ENCODE results near the gene DPYD.

The DPYD gene

DNA sequence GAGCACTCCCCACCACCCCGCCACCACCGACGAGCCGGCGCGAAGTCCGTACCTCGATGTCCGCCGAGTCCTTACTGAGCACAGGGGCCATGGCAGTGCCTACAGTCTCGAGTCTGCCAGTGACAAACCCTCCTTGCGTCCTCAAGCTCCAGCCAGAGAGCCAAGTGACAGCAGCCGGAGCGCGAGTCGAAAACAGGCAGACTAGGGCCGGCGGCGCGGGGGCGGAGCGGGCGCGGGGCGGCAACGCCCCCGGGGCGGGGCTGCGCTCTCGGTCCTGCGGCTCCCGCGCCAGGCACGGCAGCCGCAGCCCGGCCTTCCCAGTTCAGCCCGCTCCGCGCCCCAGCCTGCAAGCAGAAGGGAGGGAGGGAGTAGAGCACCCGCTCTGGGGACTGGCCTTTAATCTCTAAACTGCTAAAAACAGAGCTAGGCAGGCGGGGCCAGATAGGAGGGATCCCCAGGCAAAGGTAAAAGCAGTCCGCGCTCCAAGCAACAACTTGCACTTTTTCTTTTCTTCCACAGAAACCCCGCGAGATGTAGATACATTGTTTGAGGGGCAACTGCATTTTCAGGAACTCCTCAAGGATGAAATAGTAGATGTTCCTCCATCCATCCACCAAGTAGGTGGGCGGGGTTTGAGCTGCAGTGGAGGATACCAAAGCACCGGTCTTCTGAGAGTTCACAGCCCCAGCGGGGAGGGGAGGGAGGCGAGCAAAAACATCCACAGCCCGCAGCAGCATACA is at the start of gene DPYD:
TSS of gene DPYD (minus strand) at position 203 of the 740 bp plus-strand sequence. CDS start at position 91, 112 bp downstream.
- peak; percentile 58 for DNase-seq (ENCODE audit: low read depth)

DNA sequence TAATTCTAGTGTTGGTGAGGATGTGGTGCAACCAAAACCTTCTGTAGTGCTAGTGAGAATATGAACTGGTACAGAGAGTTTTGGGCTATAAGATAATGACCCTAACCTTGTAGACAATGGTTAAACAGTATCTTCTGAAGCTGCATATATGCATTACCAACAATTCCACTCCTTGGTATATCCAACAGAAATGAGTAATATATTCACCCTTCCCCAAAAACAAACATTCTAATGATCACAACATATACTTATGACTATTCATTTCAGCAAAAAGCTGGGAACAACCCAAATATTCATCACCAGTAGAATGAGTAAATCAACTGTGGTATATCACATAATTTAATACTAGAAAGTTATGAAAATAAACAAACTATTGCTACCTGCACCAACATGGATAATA is 39.6 kb upstream of the DPYD start:
- DNase-seq (ENCODE audit: low read depth) = no peak

DNA sequence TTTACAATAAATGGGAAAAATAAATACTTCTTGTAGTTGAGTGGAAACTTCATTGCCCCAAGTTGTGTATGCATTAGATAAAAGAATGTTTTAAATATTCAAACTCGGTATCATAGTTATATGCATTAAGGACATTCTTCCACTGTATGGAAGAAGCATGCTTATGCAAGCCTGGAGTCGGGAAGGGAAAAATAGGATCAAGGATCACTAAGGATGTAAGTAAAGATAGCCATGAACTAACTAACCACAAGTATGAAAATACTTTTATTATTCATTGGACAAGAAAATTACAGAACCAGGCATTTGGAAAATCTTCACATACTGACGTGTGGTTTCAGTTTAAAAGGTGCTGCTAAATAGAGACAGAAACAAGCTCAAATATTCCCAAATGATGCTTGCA is 26.9 kb upstream of the DPYD start:
- no peak for DNase-seq (ENCODE audit: low read depth)

DNA sequence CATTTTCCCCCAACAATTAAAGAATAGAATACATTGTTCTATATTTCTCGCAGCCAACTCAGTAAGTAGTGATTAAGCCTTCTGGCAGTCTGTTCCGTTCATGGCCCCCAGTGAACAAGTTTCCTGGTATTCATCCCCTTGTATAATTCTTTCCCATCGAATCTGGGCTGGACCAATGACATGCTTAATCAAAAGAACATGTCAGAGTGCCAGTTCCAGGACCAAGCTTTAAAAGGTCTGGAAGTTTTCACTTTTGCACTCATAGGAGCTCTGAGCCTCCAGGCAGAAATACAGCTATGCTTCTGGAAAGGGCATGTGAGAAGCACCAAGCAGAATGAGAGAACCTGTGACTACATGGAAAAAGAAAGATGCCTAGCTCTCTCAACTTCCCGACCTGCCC is 22.5 kb upstream of the DPYD start:
- no peak for DNase-seq (ENCODE audit: low read depth)

DNA sequence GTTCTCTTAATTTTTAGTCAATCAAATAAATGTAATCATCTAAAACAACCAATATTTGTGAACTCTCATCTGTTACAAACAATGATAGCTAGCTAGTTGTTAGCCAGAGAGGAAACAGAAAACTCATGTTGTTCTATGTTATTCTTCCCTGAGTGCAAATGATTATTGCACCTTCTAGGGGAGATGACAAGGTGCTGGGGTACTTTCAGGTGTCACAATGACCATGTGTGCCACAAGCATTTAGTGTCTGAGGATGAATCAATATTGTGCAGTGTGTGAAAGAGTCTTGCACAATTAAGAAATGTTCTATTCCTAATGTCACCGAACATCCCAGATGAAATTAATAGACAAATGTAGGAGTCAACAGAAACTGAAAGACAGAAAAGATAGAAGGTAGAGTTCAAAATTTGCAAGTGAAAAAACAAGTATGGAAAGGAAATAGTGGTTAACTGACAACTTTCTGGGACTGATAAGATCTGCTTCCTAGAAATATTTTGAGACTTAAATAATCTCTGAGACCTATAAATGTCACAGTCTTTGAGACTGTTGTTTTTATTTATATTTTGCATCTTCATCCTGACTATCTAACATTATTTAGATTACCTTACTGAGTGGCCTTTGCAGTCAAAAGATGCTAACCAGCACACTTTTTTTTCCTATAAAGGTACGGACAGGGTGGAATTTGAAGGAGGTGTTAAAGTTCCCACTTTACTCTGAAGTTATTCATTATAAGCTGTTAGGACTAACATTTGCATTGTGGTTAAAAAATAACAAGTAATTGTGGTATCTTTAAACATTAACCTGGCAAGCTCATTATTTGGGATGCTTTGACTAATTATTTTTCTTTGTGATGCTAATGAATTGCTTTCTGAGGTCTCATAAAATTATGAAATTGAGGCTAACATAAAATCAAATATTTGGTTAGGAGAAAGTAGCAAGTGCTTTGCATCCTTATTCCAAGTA is 21.6 kb upstream of the DPYD start:
- DNase-seq (ENCODE audit: low read depth) = no peak

DNA sequence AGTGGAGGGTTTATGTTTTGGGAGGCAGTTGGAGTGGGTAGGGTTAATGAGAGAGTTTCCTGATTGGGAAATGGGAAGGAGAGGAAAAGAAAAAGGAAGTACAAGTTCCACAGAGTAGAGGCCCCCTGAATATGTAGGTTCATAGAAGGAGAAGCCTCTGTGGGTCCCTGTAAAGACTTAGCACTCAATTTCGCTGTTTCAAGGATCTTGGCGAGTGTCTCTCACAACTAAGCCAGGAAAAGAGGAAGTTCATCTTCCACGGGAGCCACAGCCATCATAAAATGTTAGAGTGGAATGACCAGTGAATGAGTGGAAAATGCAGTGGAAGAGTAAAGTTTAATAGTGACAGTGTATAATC is 17.4 kb upstream of the DPYD start:
- no peak for DNase-seq (ENCODE audit: low read depth)

DNA sequence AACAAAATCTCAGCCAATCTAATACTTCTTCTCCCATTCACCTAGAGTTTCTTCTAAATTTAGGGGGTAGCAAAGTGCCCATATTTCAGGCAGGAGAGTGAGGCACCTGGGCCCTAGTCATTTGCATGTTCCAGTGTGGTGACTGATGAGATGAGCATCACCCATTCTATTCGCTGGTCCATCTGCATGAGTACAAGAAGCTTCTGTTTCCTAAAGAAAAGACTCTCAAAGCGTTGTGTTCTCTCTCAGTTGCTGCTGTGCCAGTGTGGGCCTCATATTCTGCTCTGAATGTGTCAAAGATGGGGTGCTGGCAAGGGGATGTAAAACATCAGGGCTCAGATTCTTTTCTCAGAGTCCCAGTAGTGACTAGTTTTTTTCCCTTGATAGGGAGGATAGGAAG is 16.1 kb upstream of the DPYD start:
- DNase-seq (ENCODE audit: low read depth) = no peak

DNA sequence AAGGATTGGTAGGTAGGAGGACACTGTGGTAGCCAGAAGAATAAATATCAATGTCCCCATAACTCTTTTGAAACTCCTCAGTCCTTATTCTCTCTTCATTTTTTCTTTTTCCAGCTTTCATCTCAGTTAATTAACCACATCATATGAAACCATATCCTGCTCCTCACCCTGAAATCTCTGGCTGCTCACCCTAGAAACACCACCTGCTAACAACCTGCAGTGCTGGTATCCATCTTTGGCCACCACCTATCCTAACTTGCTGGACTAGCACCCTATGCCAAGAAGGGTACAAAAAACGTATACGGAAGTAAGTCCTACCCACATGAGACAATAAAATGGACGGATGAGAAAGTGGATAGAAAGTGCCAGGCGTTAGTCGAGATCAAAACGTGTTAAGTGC is 13.7 kb upstream of the DPYD start:
- no peak for DNase-seq (ENCODE audit: low read depth)

DNA sequence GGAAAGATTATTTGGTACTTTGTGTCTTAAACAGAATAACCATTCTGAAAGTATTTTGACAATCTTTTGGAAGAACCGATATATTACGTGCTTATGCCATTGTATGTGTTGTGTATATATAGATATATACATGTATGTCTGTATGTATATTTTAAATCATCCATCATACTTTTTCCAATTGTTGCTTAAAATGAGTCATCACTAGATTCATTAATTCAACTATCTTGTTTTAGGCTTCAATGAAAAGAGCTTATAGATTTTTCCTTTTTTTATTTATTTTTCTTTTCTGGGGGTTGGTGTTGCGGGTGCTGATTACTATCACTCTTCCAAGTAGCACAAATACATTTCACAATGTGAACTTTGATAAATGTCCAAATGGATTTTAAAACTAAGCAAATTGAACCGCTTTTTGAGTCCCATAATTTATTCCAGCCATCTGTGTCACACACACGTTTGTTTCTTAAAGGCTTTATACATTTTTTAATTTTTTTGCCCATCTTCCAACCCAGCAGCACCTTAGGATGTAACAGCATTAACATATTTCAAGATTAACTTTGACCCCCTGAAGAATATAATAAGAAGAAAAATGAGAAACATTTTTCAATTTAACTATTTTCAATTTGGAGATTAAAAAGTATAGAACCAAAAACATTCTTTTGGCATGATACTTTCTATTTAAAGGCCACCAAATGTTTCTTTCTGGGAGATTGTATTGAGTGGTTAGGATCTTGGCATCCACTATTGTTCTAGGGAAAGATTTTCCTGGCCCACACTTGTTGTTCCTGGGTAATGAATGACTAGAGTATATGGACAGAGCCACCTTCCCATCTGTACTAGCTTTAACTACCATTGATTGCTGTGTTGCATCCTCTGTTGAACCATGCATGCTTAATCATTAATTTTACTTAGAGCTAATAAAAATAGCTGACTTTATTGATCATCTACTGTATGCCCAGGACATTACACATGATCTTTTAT is 9.3 kb upstream of the DPYD start:
- DNase-seq (ENCODE audit: low read depth) = no peak

DNA sequence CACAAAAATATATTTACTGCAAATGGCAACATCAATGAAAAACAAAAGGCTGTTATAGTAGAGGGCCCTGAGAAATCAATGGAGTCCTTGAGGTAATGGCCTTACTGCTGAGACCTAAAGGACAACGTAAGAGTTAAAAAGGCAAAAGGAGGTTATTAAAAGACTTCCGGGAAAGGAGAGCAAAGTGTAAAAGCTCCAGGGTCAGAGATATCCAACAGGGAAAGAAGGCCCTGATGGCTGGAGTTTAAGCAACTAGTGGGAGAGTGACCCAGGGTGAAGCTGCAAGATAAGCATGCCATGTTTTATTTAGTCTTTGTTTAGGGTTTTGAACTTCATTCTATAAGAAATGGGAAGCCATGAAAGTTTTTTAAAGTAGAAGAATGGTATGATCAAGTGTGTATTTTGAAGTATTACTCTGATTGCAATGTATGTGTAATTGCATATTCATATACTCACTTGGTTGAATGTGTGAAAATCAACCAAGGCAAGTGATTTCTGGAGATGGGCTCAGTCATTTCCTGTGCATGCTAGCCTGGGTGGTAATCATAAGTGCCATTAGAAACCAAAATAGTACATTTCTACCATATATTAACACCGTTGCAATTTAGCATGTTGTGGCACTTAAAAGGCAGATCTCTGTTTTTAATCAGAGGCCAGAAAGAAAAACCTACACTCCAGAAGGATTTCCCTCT is 5.3 kb upstream of the DPYD start:
- no peak for DNase-seq (ENCODE audit: low read depth)

DNA sequence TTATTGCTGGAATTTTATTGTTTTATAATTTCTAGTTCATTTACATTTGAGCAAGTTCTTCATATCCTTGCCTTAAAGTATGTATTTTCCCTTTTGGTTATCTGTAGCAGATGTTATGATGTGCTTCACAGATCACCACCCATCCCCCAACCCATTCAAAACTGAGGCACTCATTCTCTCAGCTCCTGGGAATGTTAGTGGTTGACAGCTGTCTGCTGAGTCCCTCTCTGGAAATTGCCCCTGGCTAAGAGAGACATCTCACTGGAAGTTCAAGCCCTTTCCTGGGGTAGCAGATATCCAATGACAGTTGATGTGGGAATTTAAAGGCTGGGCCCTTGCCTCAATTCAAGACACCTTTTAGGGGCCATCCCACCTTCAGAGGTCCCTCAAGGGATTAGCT is 4.3 kb upstream of the DPYD start:
- no peak for DNase-seq (ENCODE audit: low read depth)

DNA sequence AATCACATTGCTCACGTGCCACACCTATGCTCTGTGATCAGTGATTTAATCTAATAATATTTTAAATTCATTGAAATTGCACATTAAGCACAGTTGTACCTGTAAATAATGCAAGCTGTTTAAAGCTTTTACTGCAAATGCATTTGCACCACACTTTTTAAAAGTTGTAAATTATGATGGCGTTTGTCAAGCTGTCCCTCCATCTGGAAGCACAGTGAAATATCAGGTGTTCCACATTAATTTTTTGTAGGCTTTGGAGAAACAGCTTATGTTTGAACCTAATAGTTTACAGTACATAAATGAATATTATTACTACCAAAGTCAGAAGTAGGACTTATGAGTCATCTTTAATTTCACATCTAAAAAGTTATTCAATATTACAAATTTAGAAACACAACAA is 3.0 kb upstream of the DPYD start:
- DNase-seq (ENCODE audit: low read depth) = no peak

DNA sequence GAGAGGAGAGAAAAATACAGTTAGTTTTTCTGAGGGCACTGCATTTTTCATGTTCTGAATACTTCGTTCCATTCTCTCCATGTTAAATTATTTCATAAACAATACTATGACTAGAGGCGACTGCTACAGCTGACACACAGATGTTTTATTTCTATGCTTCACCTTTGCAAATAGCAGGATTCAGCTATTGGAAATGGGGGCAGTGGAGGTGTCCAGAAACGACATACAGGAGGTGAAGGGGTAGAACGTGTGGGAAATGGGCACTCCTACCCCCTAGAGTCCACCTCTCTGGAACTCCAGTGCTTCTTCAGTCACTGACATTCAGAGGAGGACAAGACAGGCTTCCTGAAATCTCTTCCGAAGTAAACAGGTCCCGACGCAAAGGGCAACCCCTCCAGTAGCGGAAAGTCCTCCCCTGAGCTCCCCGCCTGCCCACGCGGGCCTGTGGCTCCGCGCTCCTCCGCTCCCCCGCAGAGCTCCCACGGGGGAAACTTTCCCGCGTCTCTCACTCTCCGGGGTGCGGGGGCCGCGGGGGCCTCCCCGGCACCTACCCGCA is 480 bp downstream of the DPYD start:
- no peak for DNase-seq (ENCODE audit: low read depth)

DNA sequence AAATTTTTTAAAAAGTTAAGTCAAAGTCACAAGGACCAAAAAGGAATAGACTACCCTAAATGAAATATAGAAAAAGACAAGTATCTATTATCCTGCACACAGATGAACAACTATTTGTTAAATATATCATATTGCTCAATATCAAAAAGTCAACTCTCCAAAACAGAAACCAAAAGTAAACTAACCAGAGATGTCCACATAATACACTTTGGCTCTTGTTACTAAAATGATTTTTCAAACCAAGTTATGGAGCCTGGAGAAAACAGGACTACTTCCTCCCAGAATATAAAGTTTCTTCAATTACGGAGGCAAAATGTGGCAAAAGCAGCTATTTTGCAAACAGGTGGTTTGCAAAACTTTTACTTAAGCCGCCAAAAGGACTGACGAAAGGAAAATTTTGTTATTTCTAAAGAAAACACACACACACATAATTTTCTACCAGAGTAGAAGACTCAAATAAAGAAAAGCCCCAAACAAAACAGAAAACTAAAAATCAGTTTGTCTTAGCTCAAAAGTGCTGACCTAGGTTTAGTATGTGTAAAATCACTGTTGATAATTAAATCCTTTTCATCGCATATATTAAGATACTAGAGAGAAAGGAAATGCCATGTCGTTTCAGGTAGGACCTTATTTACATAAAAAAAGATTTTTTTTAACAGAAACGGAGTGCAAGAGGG is 1.1 kb downstream of the DPYD start:
- DNase-seq (ENCODE audit: low read depth) = no peak

DNA sequence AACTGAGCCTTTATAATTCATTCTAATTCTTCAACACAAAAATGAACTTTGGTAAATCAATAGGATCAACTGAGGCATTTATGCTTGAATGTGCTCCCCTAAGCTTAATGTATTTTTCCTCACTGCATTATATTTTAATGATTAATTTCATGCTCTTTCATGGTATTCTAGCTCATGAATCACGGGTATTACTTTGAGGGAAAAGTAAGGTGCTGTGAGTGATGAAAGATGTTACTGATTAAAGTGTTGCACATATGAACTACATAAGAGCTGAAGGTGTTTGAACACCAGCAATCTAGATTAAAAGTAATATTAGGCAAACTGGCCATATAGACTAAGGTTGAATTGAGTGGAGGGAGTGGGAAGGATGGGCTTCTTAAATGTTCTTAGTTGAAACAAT is 1.9 kb downstream of the DPYD start:
- DNase-seq (ENCODE audit: low read depth) = no peak

DNA sequence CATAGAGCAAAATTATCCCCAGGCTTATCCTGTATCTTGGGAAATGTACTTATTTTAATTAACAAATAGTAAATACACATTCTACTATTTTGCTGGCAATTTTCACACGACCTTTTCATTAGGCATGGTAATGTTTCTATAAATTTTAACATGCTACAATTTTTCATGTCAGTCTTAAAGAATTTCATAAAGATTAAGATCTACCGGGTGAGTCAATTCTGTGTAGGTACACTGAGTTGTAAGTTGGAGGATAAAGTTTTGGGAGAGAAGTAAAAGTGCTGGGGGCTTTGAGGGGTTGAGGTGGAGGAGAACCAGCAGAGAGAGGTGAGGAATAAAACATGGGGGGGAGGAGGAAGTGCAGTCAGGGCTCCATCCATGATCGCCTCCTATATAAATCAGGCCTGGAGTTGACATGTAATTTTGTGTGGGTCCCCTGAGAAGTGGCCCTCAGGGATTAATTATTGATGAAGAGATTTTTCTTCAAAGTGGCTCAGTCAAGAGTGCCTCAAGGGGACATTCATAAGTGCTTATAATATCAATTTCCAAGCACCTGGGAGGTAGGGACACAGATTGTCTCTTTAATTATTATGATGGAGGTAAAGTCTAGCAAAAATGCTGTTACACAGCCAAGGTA is 7.2 kb downstream of the DPYD start:
- DNase-seq (ENCODE audit: low read depth) = no peak

DNA sequence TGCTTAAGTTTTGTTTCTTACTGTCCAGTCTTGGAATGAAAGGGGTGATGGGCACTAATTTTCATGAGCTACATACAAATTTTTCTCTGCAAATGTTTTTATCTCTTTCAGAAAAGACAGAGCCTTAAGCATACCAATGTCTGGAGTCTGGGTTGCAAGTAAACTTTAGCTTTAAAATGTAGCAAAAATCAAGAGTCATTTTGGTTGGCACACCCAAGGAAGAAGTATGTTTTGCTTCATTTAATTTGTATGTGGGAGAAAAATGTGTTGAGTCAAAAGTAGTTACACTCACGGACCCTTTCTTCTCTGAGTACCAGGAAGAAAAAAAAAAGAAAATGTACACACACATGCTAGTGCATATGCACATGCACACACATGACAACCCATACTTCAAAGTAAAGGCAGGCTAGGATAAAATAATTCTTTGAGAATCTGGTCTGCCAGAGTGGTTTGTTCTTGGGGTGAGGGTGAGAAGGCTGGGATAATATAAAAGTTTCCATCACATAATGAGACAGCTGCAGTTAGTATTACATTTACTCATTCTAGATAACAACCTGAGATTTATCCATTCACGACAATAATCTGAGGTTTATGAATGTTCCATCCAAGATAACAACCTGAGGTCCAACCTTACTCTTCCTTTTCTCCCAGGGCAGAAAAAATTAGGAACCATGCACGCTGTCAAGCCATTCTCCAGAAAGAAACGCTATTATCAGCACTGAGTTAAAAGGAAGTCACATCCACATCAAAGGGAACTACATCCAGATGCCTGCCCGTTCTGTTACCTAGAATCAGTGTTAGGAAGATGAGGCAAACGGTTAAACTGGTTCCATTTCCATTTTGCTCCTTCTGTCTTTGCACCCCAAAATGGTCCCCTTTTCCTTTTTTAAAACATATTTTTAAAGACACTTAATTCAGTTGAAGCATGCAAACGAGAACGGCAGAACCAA is 9.3 kb downstream of the DPYD start:
- no peak for DNase-seq (ENCODE audit: low read depth)

DNA sequence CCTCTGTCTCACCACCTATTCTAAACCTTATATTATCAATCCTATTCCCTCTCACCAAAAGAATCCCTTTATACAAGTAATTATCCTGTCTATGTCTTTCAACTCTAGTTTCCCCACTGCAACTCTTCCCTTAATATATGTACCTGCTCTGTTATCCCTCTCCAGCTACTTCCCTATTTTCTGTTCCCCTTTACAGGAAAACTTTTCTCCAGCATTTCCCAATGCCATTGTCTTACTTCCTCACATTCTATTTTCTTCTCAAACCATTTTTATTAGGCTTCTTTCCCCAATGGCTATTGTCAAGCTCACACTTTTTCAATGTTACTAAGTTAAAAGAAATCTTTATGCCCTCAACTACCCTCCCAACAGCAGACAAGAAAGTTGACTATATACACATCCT is 11.6 kb downstream of the DPYD start:
- DNase-seq (ENCODE audit: low read depth) = no peak

DNA sequence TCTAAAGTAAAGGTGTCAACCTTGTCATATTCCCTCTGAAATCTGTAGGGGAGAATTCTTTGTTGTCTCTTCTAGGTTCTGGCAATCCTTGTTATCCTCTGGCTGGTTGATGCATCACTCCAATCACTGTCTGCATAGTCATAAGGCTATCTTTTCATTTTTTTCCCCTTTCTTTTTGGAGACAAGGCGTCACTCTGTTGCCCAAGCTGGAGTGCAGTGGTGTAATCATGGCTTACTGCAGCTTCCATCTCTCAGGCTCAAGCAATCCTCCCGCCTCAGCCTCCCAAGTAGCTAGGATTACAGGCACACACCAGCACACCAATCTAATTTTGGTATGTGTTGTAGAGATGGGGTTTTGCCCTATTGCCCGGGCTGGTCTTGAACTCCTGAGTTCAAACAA is 12.9 kb downstream of the DPYD start:
- DNase-seq (ENCODE audit: low read depth) = no peak

All from stimulated activated CD8-positive, alpha-beta memory T cell treated with anti-CD3 and anti-CD28 coated beads, Interleukin-15, amount 100 ng/mL, for 1 hour (primary cell).